ACC112 (cell line): ENCODE results near the gene STPG4.

Source experiments
- H2AFZ ChIP-seq: fragments of 200-600 bp; sonication (generic); one replicate; pipeline ENCODE4 v1.6.0; 2017; ENCODE audit warnings: antibody characterized with exemption, low read length; ENCODE audit not compliant: unreplicated experiment
- H3K27ac ChIP-seq: fragments of 200-600 bp; sonication (generic); 2 replicates; pipeline ENCODE4 v1.5.1; 2014; ENCODE audit warnings: low read depth, mild to moderate bottlenecking, antibody characterized with exemption, low read length, moderate library complexity
- H3K27me3 ChIP-seq: fragments of 200-600 bp; sonication (generic); 2 replicates; pipeline ENCODE4 v1.6.1; 2014; ENCODE audit warnings: mild to moderate bottlenecking, antibody characterized with exemption, low read length, moderate library complexity, mixed read lengths; ENCODE audit not compliant: insufficient read depth
- H3K36me3 ChIP-seq: fragments of 200-600 bp; sonication (generic); 2 replicates; pipeline ENCODE4 v1.6.1; 2016; ENCODE audit warnings: mild to moderate bottlenecking, antibody characterized with exemption, low read length, moderate library complexity, mixed read lengths; ENCODE audit not compliant: insufficient read depth
- H3K4me1 ChIP-seq: fragments of 200-600 bp; sonication (generic); one replicate; pipeline ENCODE4 v1.6.1; 2016; ENCODE audit warnings: low read length, mixed read lengths; ENCODE audit not compliant: insufficient read depth, unreplicated experiment, control insufficient read depth
- H3K4me3 ChIP-seq: fragments of 200-600 bp; sonication (generic); 2 replicates; pipeline ENCODE4 v1.5.1; 2014; ENCODE audit warnings: mild to moderate bottlenecking, low read depth, low read length
- H3K79me2 ChIP-seq: fragments of 200-600 bp; sonication (generic); one replicate; pipeline ENCODE4 v1.6.0; 2016; ENCODE audit warnings: low read length; ENCODE audit not compliant: control insufficient read depth, unreplicated experiment, insufficient read depth

The STPG4 gene

DNA sequence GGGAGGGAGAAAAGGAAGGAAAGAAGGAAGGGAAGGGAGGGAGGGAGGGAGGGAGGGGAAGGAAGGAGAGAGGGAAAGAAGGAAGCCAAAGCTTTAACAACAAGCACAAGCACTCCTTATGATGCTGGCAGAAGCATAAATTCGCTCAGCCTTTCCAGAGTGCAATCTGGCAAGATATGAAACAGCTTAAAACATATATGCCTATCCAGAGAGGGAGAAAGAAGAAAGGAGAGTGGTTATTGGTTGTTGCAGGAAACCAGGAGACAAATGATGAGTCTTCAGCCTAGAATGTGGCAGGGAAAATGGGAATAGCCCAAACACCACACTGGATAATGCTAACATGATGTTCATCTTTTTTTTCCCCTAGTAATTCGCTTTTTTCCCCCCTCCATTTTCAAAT, 64.0 kb downstream of the STPG4 start:
- Histone ChIP-seq H3K27ac (no peak overlapping the region), H2AFZ (peak overlapping the region; percentile 44), H3K27me3 (no peaks in the 10 kb centered on the region), H3K36me3 (no peaks in the 10 kb centered on the region), H3K4me1 (peaks cover 19% of the 10 kb centered on the region), H3K4me3 (no peak overlapping the region), H3K79me2 (no peaks in the 10 kb centered on the region)

DNA sequence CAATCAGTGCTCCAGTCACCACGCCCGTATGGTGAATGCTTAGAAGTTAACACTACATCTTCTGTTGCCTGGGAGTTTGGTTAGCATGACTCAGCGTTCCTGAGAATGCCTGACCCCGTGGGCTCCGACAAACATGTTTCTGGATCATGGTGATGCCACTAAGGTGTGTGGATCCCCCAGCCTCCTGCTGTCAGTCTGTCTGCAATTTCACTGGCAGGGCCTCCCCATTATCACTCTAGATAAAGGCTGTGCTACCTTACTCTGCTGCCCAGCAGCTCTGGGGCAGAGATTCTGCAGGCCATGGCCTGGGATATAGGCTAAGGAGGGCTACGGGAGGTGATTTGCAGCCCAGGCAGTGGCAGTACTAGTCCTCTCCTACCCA, 66.0 kb downstream of the STPG4 start:
- Histone ChIP-seq H3K27ac (peak overlapping the region; percentile 5; the same call in 1 of the 2 replicates), H3K27me3 (no peaks in the 10 kb centered on the region), H3K4me3 (no peak overlapping the region), H3K36me3 (no peaks in the 10 kb centered on the region), H2AFZ (peak overlapping the region; percentile 48), H3K79me2 (no peaks in the 10 kb centered on the region), H3K4me1 (peaks cover 19% of the 10 kb centered on the region)

DNA sequence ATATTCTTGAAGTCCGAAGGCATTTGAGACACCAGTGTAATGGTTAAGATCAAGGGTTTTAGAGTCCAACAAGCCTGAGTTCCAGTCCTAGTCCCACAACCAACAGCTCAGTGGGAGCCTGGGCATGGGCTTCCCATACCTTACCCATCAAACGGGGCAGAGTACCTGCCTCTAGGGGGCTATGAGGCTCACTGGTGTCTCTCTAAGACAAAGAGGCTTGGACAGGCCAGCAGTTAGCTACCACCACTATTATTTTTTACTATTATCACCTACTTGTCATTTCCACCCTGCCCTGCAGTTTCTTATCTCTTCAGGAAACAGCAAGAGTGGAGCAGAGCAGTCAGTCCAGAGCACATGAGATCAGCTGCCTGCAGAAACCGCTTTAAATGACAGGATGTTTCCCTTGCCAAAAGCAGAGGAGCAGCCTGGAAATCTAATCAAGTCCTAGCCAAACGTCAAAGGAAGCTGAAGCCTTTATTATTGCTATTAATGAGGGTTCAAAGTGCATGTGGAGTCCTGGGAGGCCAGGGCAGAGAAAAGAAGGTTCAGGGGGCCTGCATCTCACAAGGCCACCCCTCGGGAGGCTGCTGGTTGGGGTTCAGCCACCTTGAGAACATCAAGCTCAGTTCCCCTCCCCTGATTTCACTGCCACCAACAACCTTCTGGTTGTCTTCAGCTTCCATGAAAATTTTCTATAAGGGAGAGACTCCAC, 66.6 kb downstream of the STPG4 start:
- Histone ChIP-seq H3K27ac (peak overlapping the region; percentile 5), H3K79me2 (no peaks in the 10 kb centered on the region), H3K27me3 (no peaks in the 10 kb centered on the region), H3K36me3 (no peaks in the 10 kb centered on the region), H3K4me1 (peaks cover 19% of the 10 kb centered on the region), H3K4me3 (no peak overlapping the region), H2AFZ (peak overlapping the region; percentile 20)

DNA sequence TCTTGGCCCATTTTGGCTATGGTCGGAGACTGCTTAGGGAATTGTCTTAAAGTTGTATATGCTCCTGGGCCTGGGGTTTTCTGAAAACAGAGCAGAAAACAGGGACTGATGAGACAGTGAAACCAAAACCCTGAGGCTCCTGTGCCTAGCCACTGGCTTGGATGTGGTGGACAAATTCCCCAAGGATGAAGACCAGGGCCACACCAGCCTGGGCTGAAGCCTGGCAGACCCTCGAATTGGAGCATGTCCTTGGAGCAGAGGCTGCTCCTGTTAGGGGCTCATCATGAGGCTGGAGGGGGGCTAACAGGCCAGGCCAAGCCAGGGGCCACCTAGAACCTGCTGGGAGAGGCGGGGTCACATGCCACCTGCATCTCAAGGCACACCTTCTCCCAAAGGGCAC, 68.1 kb downstream of the STPG4 start:
- Histone ChIP-seq H3K36me3 (no peaks in the 10 kb centered on the region), H3K27me3 (no peaks in the 10 kb centered on the region), H3K4me3 (no peak overlapping the region), H3K27ac (no peak overlapping the region), H3K4me1 (peaks cover 19% of the 10 kb centered on the region), H2AFZ (no peak overlapping the region), H3K79me2 (no peaks in the 10 kb centered on the region)

DNA sequence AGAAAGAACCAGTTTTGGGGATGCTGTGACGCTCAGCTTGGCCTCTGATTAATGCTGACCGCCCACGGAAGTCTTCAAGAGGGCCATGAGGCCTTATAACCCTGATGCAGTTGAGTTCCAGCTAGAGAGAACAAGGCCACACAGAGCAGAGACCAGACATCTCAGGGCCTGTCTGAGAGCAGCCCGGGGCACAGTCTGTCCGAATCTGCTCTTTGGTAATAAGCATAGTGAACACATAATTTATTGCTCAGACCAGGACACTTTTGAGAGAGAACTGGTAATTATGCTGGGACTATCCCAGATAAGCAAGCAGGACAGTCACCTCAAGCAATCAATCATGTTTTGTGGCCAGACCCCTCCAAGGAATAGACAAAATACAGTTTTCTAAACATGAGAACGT, 68.5 kb downstream of the STPG4 start:
- no peaks in the 10 kb centered on the region for H3K36me3 ChIP-seq
- H3K27ac ChIP-seq = no peak overlapping the region
- H3K4me1 ChIP-seq = peaks cover 17% of the 10 kb centered on the region
- H3K4me3 ChIP-seq = no peak overlapping the region
- H2AFZ ChIP-seq = peak overlapping the region; percentile 31
- H3K79me2 ChIP-seq = no peaks in the 10 kb centered on the region
- H3K27me3 ChIP-seq = no peaks in the 10 kb centered on the region

DNA sequence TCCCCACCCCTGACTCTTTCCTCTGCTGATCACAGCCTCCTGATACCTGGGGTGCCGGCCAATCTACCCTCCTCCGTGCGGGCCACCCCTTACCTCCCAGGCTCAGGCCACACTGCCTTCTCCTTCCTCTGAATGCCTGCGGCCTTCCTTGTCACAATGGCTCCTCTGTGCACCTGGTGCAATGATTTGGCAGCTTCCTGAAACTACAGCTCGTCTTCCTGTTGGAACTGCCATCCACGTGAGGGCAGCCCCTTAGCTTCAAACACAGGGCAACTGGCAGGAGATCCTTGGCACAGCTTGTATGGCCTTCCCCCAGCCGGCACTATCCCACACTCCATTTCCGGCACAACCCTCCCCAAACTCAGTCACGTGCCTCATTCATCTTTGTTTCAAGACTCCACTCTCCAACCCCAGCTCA, 69.0 kb downstream of the STPG4 start:
- H3K79me2 ChIP-seq = no peaks in the 10 kb centered on the region
- no peaks in the 10 kb centered on the region for H3K36me3 ChIP-seq
- no peaks in the 10 kb centered on the region for H3K27me3 ChIP-seq
- H3K4me3 ChIP-seq = no peak overlapping the region
- no peak overlapping the region for H2AFZ ChIP-seq
- no peak overlapping the region for H3K27ac ChIP-seq
- peaks cover 13% of the 10 kb centered on the region for H3K4me1 ChIP-seq

DNA sequence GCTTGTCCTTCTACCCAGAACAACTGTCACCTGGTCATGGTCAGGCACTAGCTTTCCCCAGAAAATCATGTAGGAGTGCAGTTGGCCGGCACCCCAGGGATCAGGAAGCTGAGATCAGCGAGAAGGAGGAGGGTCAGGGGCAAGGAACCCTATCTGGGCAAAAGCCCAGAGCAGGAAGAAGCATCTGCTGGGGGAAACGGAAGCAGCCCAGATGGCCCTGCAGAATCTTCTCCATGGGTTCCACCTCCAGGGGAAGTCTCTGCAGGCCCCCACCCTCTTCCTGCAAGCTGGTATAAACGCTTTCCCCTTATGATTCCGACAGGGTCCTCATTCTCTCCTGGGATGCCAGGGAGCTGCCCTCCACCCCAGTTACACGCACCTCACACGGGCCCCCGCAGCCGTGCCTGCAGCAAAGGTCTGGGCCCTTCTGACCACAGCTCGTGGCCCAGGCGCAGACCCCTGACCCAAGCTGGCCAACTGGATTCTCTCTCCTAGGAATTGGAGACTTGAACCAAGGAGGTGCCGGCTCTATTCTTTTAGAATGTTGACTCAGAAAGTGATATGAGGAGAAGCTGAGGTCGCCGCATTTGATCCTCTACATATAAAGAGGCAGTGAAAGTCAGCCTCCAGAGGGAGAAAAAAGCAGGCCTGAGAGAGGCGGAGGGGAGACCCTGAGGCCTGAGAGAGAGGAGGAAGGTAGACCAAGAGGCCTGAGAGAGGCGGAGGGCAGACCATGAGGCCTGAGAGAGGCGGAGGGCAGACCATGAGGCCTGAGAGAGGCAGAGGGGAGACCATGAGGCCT, 71.0 kb downstream of the STPG4 start:
- Histone ChIP-seq H3K4me3 (no peak overlapping the region), H2AFZ (no peak overlapping the region), H3K27ac (no peak overlapping the region), H3K4me1 (peaks cover 19% of the 10 kb centered on the region), H3K79me2 (no peaks in the 10 kb centered on the region), H3K27me3 (no peaks in the 10 kb centered on the region), H3K36me3 (no peaks in the 10 kb centered on the region)

DNA sequence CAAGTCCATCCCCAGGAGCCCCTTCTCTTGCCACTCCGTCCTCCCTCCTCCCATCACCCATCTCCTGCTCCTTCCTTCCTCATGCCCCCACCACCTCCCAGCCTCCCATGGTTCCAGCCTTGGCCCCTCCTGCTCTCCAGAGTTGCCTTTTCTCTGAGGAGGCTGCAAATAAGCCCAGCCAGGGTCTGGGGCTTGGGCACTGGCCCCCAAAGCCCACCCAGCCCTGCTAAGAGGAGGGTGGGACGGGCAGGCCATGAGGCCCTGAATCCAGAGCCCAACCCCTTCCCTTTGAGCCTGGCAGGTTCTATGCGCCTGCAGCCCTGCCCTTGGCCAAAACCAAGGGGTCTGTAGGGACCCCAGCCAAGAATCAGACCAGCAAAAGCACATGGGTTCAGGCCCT, 71.6 kb downstream of the STPG4 start:
- Histone ChIP-seq H3K27ac (no peak overlapping the region), H3K4me1 (peaks cover 16% of the 10 kb centered on the region), H3K27me3 (no peaks in the 10 kb centered on the region), H3K36me3 (no peaks in the 10 kb centered on the region), H3K79me2 (no peaks in the 10 kb centered on the region), H2AFZ (no peak overlapping the region), H3K4me3 (no peak overlapping the region)

DNA sequence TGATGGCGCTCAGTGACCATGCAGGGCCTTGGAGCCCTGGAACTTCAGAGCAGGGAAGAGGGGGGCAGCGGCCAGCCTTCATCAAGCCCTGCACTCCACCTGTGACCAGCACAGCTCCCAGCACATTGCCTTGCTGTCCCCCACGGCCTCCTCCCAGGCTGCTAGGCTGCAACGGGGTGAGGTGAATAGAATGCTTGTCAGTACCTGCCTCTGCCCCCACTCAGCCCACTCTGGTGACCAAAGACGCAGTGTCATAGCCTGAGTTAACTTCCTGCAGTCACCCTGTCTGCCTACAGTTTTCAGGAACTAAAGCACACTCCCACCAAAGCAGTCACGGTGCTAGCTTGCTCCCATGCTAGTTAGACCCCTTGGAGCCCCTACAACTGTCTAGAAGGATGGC, 72.1 kb downstream of the STPG4 start:
- Histone ChIP-seq H3K27ac (no peak overlapping the region), H3K4me1 (peaks cover 13% of the 10 kb centered on the region), H3K79me2 (no peaks in the 10 kb centered on the region), H3K36me3 (no peaks in the 10 kb centered on the region), H3K4me3 (no peak overlapping the region), H2AFZ (no peak overlapping the region), H3K27me3 (no peaks in the 10 kb centered on the region)

DNA sequence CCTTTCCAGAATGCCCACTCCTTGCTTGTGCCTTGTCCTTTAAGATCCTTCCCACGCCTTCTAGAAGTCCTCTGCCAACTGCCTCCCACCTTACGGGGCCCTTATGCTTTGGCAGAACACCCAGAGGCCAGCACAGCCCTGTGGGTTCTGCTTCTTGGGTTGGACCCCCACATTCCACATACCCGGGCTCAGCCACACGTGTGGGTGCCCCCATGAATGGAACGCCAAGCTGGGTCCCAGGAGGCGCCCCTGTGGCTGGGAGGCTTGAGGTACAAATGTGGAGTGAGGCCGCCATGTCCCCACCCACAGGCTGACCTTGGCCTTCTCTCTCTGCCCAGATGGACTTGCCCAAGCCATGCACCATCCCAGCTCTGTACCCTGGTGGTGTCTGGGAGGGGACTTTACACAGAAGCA, 74.2 kb downstream of the STPG4 start:
- no peak overlapping the region for H3K4me3 ChIP-seq
- no peaks in the 10 kb centered on the region for H3K36me3 ChIP-seq
- no peaks in the 10 kb centered on the region for H3K27me3 ChIP-seq
- no peak overlapping the region for H2AFZ ChIP-seq
- no peak overlapping the region for H3K27ac ChIP-seq
- no peaks in the 10 kb centered on the region for H3K79me2 ChIP-seq
- peaks cover 30% of the 10 kb centered on the region for H3K4me1 ChIP-seq
